ENCODE data around the gene NDUFB2.
"Not testable (repeated sequence)": the region's sequence is repeated elsewhere in the genome, so short reads cannot be mapped to it uniquely, and the experiment has no call there.

The NDUFB2 gene

GRCh38 chr7:140675726-140676125, 20.8 kb upstream of the NDUFB2 start:
- Histone ChIP-seq H4K8ac (ENCODE audit: low read depth, low read length) (no peak overlapping the region), H2AFZ (ENCODE audit: low read length) (no peak overlapping the region), H3K79me1 (ENCODE audit: low read depth, low read length) (no peaks in the 10 kb centered on the region), H2BK12ac (ENCODE audit: low read length) (no peak overlapping the region), H2BK15ac (ENCODE audit: low read length) (no peak overlapping the region), H3K4ac (ENCODE audit: low read length) (no peak overlapping the region), H3K4me1 (ENCODE audit: control insufficient read depth in 2 of 2, insufficient read depth in 1 of 2, low read depth in 1 of 2, low read length in 2 of 2) (peaks cover 4 to 10% of the 10 kb centered on the region in 2 donors), H2BK120ac (ENCODE audit: low read depth, low read length) (no peak overlapping the region), H2BK5ac (ENCODE audit: low read length) (no peak overlapping the region), H4K91ac (ENCODE audit: low read depth, low read length, poor library complexity) (no peak overlapping the region), H3K4me2 (ENCODE audit: insufficient read depth, low read length, poor library complexity, severe bottlenecking) (no peak overlapping the region), H3K14ac (ENCODE audit: low read length) (no peak overlapping the region), H3K9me3 (replicated peaks in 1 of 2; ENCODE audit: control insufficient read depth in 2 of 2, insufficient read depth in 1 of 2, low read depth in 1 of 2, low read length in 2 of 2) (peaks cover 0 to 2% of the 10 kb centered on the region in 2 donors), H3K36me3 (replicated peaks in 1 of 2; ENCODE audit: control insufficient read depth in 2 of 2, insufficient read depth in 2 of 2, low read length in 2 of 2) (peaks cover 0 to 5% of the 10 kb centered on the region in 2 donors), H3K9ac (ENCODE audit: low read depth, low read length, poor library complexity) (no peak overlapping the region), H3K18ac (ENCODE audit: low read length) (no peak overlapping the region), H3K27ac (replicated peaks; ENCODE audit: low read length) (no peak overlapping the region), H3K23ac (ENCODE audit: low read depth, low read length, poor library complexity) (no peak overlapping the region), H2AK5ac (ENCODE audit: low read depth, low read length) (no peak overlapping the region), H3K27me3 (ENCODE audit: control insufficient read depth in 3 of 3, insufficient read depth in 3 of 3, low read depth in 1 of 3, low read length in 3 of 3) (peaks cover 0 to 12% (median 0%) of the 10 kb centered on the region in 3 experiments), H3K4me3 (ENCODE audit: low read length in 2 of 2) (no peak overlapping the region)
- no peak for DNase-seq (ENCODE audit: low spot score)
- WGBS, 2 donors (ENCODE audit: extremely low coverage in 2 of 2, insufficient read length in 2 of 2, insufficient replicate concordance in 1 of 2): no CpG with 5 or more reads among the region's 4 CpGs

- H2AFZ ChIP-seq (ENCODE audit: low read length): no peak overlapping the region
- no peaks in the 10 kb centered on the region for H3K79me1 ChIP-seq (ENCODE audit: low read depth, low read length)
- no peak for DNase-seq (ENCODE audit: low spot score)
- H2BK5ac ChIP-seq (ENCODE audit: low read length): no peak overlapping the region
- H4K8ac ChIP-seq (ENCODE audit: low read depth, low read length): no peak overlapping the region
- H3K27ac ChIP-seq (replicated peaks; ENCODE audit: low read length): no peak overlapping the region
- H3K4me3 ChIP-seq (ENCODE audit: low read length in 2 of 2): no peak overlapping the region
- H3K4me2 ChIP-seq (ENCODE audit: insufficient read depth, low read length, poor library complexity, severe bottlenecking): no peak overlapping the region
- peaks cover 0 to 2% of the 10 kb centered on the region in 2 donors for H3K9me3 ChIP-seq (replicated peaks in 1 of 2; ENCODE audit: control insufficient read depth in 2 of 2, insufficient read depth in 1 of 2, low read depth in 1 of 2, low read length in 2 of 2)
- no peak overlapping the region for H4K91ac ChIP-seq (ENCODE audit: low read depth, low read length, poor library complexity)
- H3K4me1 ChIP-seq (ENCODE audit: control insufficient read depth in 2 of 2, insufficient read depth in 1 of 2, low read depth in 1 of 2, low read length in 2 of 2): peaks cover 4 to 10% of the 10 kb centered on the region in 2 donors
- no peak overlapping the region for H2BK15ac ChIP-seq (ENCODE audit: low read length)
- no peak overlapping the region for H3K23ac ChIP-seq (ENCODE audit: low read depth, low read length, poor library complexity)
- no peak overlapping the region for H3K14ac ChIP-seq (ENCODE audit: low read length)
- H2BK12ac ChIP-seq (ENCODE audit: low read length): no peak overlapping the region
- peaks cover 0 to 12% (median 0%) of the 10 kb centered on the region in 3 experiments for H3K27me3 ChIP-seq (ENCODE audit: control insufficient read depth in 3 of 3, insufficient read depth in 3 of 3, low read depth in 1 of 3, low read length in 3 of 3)
- H3K4ac ChIP-seq (ENCODE audit: low read length): no peak overlapping the region
- H3K18ac ChIP-seq (ENCODE audit: low read length): no peak overlapping the region
- H3K36me3 ChIP-seq (replicated peaks in 1 of 2; ENCODE audit: control insufficient read depth in 2 of 2, insufficient read depth in 2 of 2, low read length in 2 of 2): peaks cover 0 to 5% of the 10 kb centered on the region in 2 donors
- H3K9ac ChIP-seq (ENCODE audit: low read depth, low read length, poor library complexity): no peak overlapping the region
- no peak overlapping the region for H2BK120ac ChIP-seq (ENCODE audit: low read depth, low read length)
- no peak overlapping the region for H2AK5ac ChIP-seq (ENCODE audit: low read depth, low read length)
- no CpG with 5 or more reads among the region's 3 CpGs for WGBS, 2 donors (ENCODE audit: extremely low coverage in 2 of 2, insufficient read length in 2 of 2, insufficient replicate concordance in 1 of 2)
Observed at GRCh38 chr7:140676306-140676705, 20.2 kb upstream of the NDUFB2 start.

GRCh38 chr7:140676956-140677355, 19.6 kb upstream of the NDUFB2 start:
- H3K4me3 ChIP-seq (ENCODE audit: low read length in 2 of 2); H3K9me3 ChIP-seq (replicated peaks in 1 of 2; ENCODE audit: control insufficient read depth in 2 of 2, insufficient read depth in 1 of 2, low read depth in 1 of 2, low read length in 2 of 2); H3K9ac ChIP-seq (ENCODE audit: low read depth, low read length, poor library complexity); H4K91ac ChIP-seq (ENCODE audit: low read depth, low read length, poor library complexity); DNase-seq (ENCODE audit: low spot score); H3K79me1 ChIP-seq (ENCODE audit: low read depth, low read length); H3K4ac ChIP-seq (ENCODE audit: low read length); H3K14ac ChIP-seq (ENCODE audit: low read length); H2AFZ ChIP-seq (ENCODE audit: low read length); H2BK15ac ChIP-seq (ENCODE audit: low read length); H3K27ac ChIP-seq (replicated peaks; ENCODE audit: low read length); H2AK5ac ChIP-seq (ENCODE audit: low read depth, low read length); H3K36me3 ChIP-seq (replicated peaks in 1 of 2; ENCODE audit: control insufficient read depth in 2 of 2, insufficient read depth in 2 of 2, low read length in 2 of 2); H2BK5ac ChIP-seq (ENCODE audit: low read length); H3K4me2 ChIP-seq (ENCODE audit: insufficient read depth, low read length, poor library complexity, severe bottlenecking); H3K18ac ChIP-seq (ENCODE audit: low read length); H4K8ac ChIP-seq (ENCODE audit: low read depth, low read length); H3K23ac ChIP-seq (ENCODE audit: low read depth, low read length, poor library complexity); H2BK12ac ChIP-seq (ENCODE audit: low read length); H3K4me1 ChIP-seq (ENCODE audit: control insufficient read depth in 2 of 2, insufficient read depth in 1 of 2, low read depth in 1 of 2, low read length in 2 of 2); H2BK120ac ChIP-seq (ENCODE audit: low read depth, low read length): not testable (repeated sequence)
- WGBS, 2 donors (ENCODE audit: extremely low coverage in 2 of 2, insufficient read length in 2 of 2, insufficient replicate concordance in 1 of 2): no CpG with 5 or more reads among the region's 11 CpGs
- peaks cover 0 to 12% (median 0%) of the 10 kb centered on the region in 3 experiments for H3K27me3 ChIP-seq (ENCODE audit: control insufficient read depth in 3 of 3, insufficient read depth in 3 of 3, low read depth in 1 of 3, low read length in 3 of 3)

GRCh38 chr7:140677496-140677895, 19.0 kb upstream of the NDUFB2 start:
- peaks cover 0 to 8% of the 10 kb centered on the region in 2 donors for H3K4me1 ChIP-seq (ENCODE audit: control insufficient read depth in 2 of 2, insufficient read depth in 1 of 2, low read depth in 1 of 2, low read length in 2 of 2)
- no peak overlapping the region for H3K9ac ChIP-seq (ENCODE audit: low read depth, low read length, poor library complexity)
- H3K4ac ChIP-seq (ENCODE audit: low read length): no peak overlapping the region
- H3K23ac ChIP-seq (ENCODE audit: low read depth, low read length, poor library complexity): no peak overlapping the region
- peak overlapping the region; percentile 57 for H2AK5ac ChIP-seq (ENCODE audit: low read depth, low read length)
- WGBS, 2 donors (ENCODE audit: extremely low coverage in 2 of 2, insufficient read length in 2 of 2, insufficient replicate concordance in 1 of 2): no CpG with 5 or more reads among the region's 3 CpGs
- H3K27ac ChIP-seq (replicated peaks; ENCODE audit: low read length): no peak overlapping the region
- H2BK120ac ChIP-seq (ENCODE audit: low read depth, low read length): no peak overlapping the region
- no peak overlapping the region for H4K91ac ChIP-seq (ENCODE audit: low read depth, low read length, poor library complexity)
- H3K27me3 ChIP-seq (ENCODE audit: control insufficient read depth in 3 of 3, insufficient read depth in 3 of 3, low read depth in 1 of 3, low read length in 3 of 3): peaks cover 0 to 12% (median 0%) of the 10 kb centered on the region in 3 experiments
- H3K79me1 ChIP-seq (ENCODE audit: low read depth, low read length): no peaks in the 10 kb centered on the region
- no peak overlapping the region for H2AFZ ChIP-seq (ENCODE audit: low read length)
- H3K4me3 ChIP-seq (ENCODE audit: low read length in 2 of 2): no peak overlapping the region
- no peak for DNase-seq (ENCODE audit: low spot score)
- no peaks in the 10 kb centered on the region for H3K9me3 ChIP-seq (replicated peaks in 1 of 2; ENCODE audit: control insufficient read depth in 2 of 2, insufficient read depth in 1 of 2, low read depth in 1 of 2, low read length in 2 of 2)
- H2BK12ac ChIP-seq (ENCODE audit: low read length): no peak overlapping the region
- H2BK15ac ChIP-seq (ENCODE audit: low read length): no peak overlapping the region
- H3K14ac ChIP-seq (ENCODE audit: low read length): no peak overlapping the region
- H4K8ac ChIP-seq (ENCODE audit: low read depth, low read length): no peak overlapping the region
- no peak overlapping the region for H3K4me2 ChIP-seq (ENCODE audit: insufficient read depth, low read length, poor library complexity, severe bottlenecking)
- H3K18ac ChIP-seq (ENCODE audit: low read length): no peak overlapping the region
- no peak overlapping the region for H2BK5ac ChIP-seq (ENCODE audit: low read length)
- peaks cover 0 to 5% of the 10 kb centered on the region in 2 donors for H3K36me3 ChIP-seq (replicated peaks in 1 of 2; ENCODE audit: control insufficient read depth in 2 of 2, insufficient read depth in 2 of 2, low read length in 2 of 2)
